Endothelial cell of umbilical vein (primary cell): Measurements from ENCODE around the gene R3HDML. TPM values are rescaled to one million over a fixed set of nuclear protein-coding genes. Genes with fewer than 3 reads are reported as not detected.

Source experiments
- BruUV-seq: library from RNA; stranded (reverse); fragments of 400-500 nt; replicated peaks from 2 replicates; lab custom pipeline; 2021; lab: Mats Ljungman, UMichigan
- CTCF ChIA-PET: fragments of 300-600, 350-600 bp; sonication (Branson Sonifier 250); formaldehyde crosslinking; loops from one replicate; lab custom pipeline; 2021; ENCODE audit warnings: antibody characterized with exemption, inconsistent platforms; lab: Charles Lee
- POLR2A ChIA-PET: fragments of 300-600, 350-600 bp; sonication (Branson Sonifier 250); formaldehyde crosslinking; loops from one replicate; lab custom pipeline; 2021; ENCODE audit warnings: antibody characterized with exemption, inconsistent platforms; lab: Charles Lee
- DNase-seq: peaks from one replicate; pipeline ENCODE4 v3.0.0-alpha.2; 2011; ENCODE audit warnings: low read depth, low spot score
- FAIRE-seq: peaks from 2 replicates; lab custom pipeline; 2011; peaks lifted over from hg19 to GRCh38; lab: Jason Lieb, UNC
- H2AFZ ChIP-seq: 2 replicates; pipeline ENCODE4 v1.6.0; 2012; ENCODE audit warnings: low read depth, low read length, control low read depth, inconsistent platforms
- H3K27ac ChIP-seq: 2 replicates; pipeline ENCODE4 v1.5.1; 2011; ENCODE audit warnings: low read depth, mild to moderate bottlenecking, control low read depth, low read length, moderate library complexity; ENCODE audit not compliant: insufficient read depth
- H3K27me3 ChIP-seq, 2 experiments: 2 replicates each; pipeline versions ENCODE4 v1.6.0 to v1.6.1; 2011; ENCODE audit warnings: low read length in 2 of 2, mixed read lengths in 1 of 2; ENCODE audit not compliant: control insufficient read depth in 2 of 2, insufficient read depth in 2 of 2
- H3K36me3 ChIP-seq, 2 experiments: 2 replicates in 1 of 2; 3 replicates in 1 of 2; pipeline ENCODE4 v1.5.1; 2011; ENCODE audit warnings: low read length in 2 of 2, mild to moderate bottlenecking in 1 of 2, moderate library complexity in 1 of 2; ENCODE audit not compliant: control insufficient read depth in 2 of 2, insufficient read depth in 2 of 2; ENCODE audit errors: extremely low read depth in 1 of 2
- H3K4me1 ChIP-seq: 3 replicates; pipeline ENCODE4 v1.5.1; 2011; ENCODE audit warnings: mild to moderate bottlenecking, low read length; ENCODE audit not compliant: control insufficient read depth, insufficient read depth; ENCODE audit errors: extremely low read depth
- H3K4me2 ChIP-seq: 2 replicates; pipeline ENCODE4 v1.6.1; 2011; ENCODE audit warnings: low read length, control low read depth, mixed read lengths; ENCODE audit not compliant: insufficient read depth
- H3K4me3 ChIP-seq, 3 experiments: fragments of 200-600 bp in 1 of 3; sonication (generic), shearing (Covaris generic) in 1 of 3; replicated peaks in 1 of 3; 2 replicates each; pipeline ENCODE4 v1.5.1; 2011 to 2016; ENCODE audit warnings: control low read depth in 3 of 3, low read length in 3 of 3, mild to moderate bottlenecking in 2 of 3, inconsistent platforms in 1 of 3, low read depth in 1 of 3, moderate library complexity in 1 of 3; ENCODE audit not compliant: insufficient read depth in 1 of 3
- H3K79me2 ChIP-seq: 2 replicates; pipeline ENCODE4 v1.6.0; 2012; ENCODE audit warnings: low read length, inconsistent platforms; ENCODE audit not compliant: control insufficient read depth, insufficient read depth
- H3K9ac ChIP-seq: replicated peaks from 2 replicates; pipeline ENCODE3; 2011; ENCODE audit warnings: low read length, control low read depth; ENCODE audit not compliant: insufficient read depth; ENCODE audit errors: extremely low read depth
- H3K9me1 ChIP-seq: replicated peaks from 3 replicates; pipeline ENCODE4 v1.6.0; 2011; ENCODE audit warnings: mild to moderate bottlenecking, low read length; ENCODE audit not compliant: control insufficient read depth, insufficient read depth; ENCODE audit errors: extremely low read depth
- H3K9me3 ChIP-seq: replicated peaks from 2 replicates; pipeline ENCODE4 v1.5.1; 2012; ENCODE audit warnings: low read length, inconsistent platforms; ENCODE audit not compliant: control insufficient read depth, insufficient read depth
- H4K20me1 ChIP-seq: replicated peaks from 2 replicates; pipeline ENCODE3; 2011; ENCODE audit warnings: mild to moderate bottlenecking, low read length; ENCODE audit not compliant: control insufficient read depth, insufficient read depth; ENCODE audit errors: extremely low read depth
- EZH2 ChIP-seq: IDR thresholded peaks from 2 replicates; pipeline ENCODE4 v1.6.1; 2012; ENCODE audit warnings: borderline replicate concordance, low read depth, mild to moderate bottlenecking, moderate library complexity, low read length, inconsistent platforms; ENCODE audit not compliant: severe bottlenecking
- FOS ChIP-seq: IDR thresholded peaks from 2 replicates; pipeline ENCODE4 v1.6.1; 2011; ENCODE audit warnings: mild to moderate bottlenecking, low read length, moderate library complexity, borderline replicate concordance; ENCODE audit not compliant: insufficient read depth
- GATA2 ChIP-seq: IDR thresholded peaks from 2 replicates; pipeline ENCODE4 v1.7.0; 2011; ENCODE audit warnings: low read depth, mild to moderate bottlenecking, moderate library complexity, mixed read lengths, low read length; ENCODE audit not compliant: insufficient read length, insufficient read depth
- JUN ChIP-seq: IDR thresholded peaks from 2 replicates; pipeline ENCODE4 v1.6.1; 2011; ENCODE audit warnings: borderline replicate concordance, low read depth; ENCODE audit not compliant: insufficient read length, insufficient read depth
- MYC ChIP-seq: IDR thresholded peaks from one replicate; pipeline ENCODE4 v1.6.1; 2011; ENCODE audit warnings: mild to moderate bottlenecking, low read depth, low read length
- POLR2A ChIP-seq: IDR thresholded peaks from 2 replicates; pipeline ENCODE4 v1.6.1; 2012; ENCODE audit warnings: low read depth, mild to moderate bottlenecking, control low read depth, low read length
- POLR2AphosphoS5 ChIP-seq: IDR thresholded peaks from 2 replicates; pipeline ENCODE4 v1.6.1; 2012; ENCODE audit warnings: low read depth, mild to moderate bottlenecking, control low read depth, low read length, moderate library complexity; ENCODE audit not compliant: insufficient read depth
- dilution Hi-C: fragments of 300-500 bp; cut with MboI; formaldehyde crosslinking; loops from one replicate; pipeline ENCODE4 v1.15.0; 2019; ENCODE audit warnings: low sequenced_read_pairs; ENCODE audit not compliant: extremely low pct_ligation_motif_present
- intact Hi-C: fragments of 100-400 bp; cut with micrococcal nuclease; formaldehyde crosslinking; loops from one replicate; pipeline ENCODE4 v1.10.0; 2022
- polyA plus RNA-seq, 4 experiments: library from polyadenylated mRNA; depleted of rRNA in 3 of 4; stranded (reverse) in 3 of 4; unstranded in 1 of 4; fragments of >200 nt; gene quantifications; 2 replicates each; pipeline versions ENCODE4 v1.2.1 to v1.2.3, GENCODE V29; 2011 to 2012; ENCODE audit warnings: missing spikeins in 1 of 4
- total RNA-seq: library from RNA; stranded (reverse); gene quantifications from 2 replicates; pipeline ENCODE4 v1.2.3, GENCODE V29; 2021
- TF ChIP-seq, protein P1 (sequence below), 2 donors: IDR thresholded peaks; 1 replicate in 1 of 2; 2 replicates in 1 of 2; pipeline ENCODE4 v1.5.1; 2011; ENCODE audit warnings: low read length in 2 of 2, mild to moderate bottlenecking in 2 of 2, moderate library complexity in 2 of 2, control low read depth in 1 of 2, inconsistent platforms in 1 of 2, low read depth in 1 of 2; ENCODE audit not compliant: insufficient read depth in 1 of 2; ENCODE audit errors: extremely low read depth in 1 of 2
- TF ChIP-seq, protein P2 (sequence below): IDR thresholded peaks from 2 replicates; pipeline ENCODE4 v1.6.1; 2011; ENCODE audit not compliant: insufficient read depth, insufficient read length

The R3HDML gene
- total and polyA plus RNA-seq, 2 donors (not counting 3 experiments of a cell fraction or from before 2014, with no cell fraction given): not detected

DNA sequence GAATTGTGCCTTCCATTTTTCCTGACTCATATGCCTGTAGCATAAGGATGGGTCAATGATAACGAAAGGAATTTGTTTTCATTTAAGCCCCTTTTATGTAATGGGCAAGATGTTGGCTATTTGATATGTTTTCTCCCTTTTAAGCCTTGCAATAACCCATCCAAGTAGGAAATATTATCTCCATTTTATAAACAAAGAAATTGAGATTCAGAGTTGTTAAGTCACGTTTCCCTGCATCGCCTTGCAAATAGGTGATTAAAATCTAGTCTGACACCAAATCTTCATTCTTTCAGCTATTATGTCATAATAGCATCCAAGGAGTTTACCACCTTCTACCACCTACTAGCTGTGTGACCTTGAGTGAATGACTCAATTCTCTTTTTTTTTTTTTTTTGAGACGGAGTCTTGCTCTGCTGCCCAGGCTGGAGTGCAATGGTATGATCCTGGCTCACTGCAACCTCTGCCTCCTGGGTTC is 25.7 kb downstream of the R3HDML start:
- FAIRE-seq (no peak), DNase-seq (no peak)
- no peaks in the 10 kb centered on the region for H3K9me3 ChIP-seq
- no peaks in the 10 kb centered on the region for H3K4me1 ChIP-seq
- no peak overlapping the region for H3K4me2 ChIP-seq
- no peak overlapping the region for H3K4me3 ChIP-seq
- intact Hi-C loops (no loop called here), dilution Hi-C loops (no loop called here)
- no peak overlapping the region for H2AFZ ChIP-seq
- ChIA-PET CTCF (no interaction called here), POLR2A (no interaction called here)
- H3K36me3 ChIP-seq: no peaks in the 10 kb centered on the region
- BruUV-seq: no TSS peak
- no peaks in the 10 kb centered on the region for H4K20me1 ChIP-seq
- no peak overlapping the region for H3K27ac ChIP-seq
- H3K79me2 ChIP-seq: no peaks in the 10 kb centered on the region
- H3K27me3 ChIP-seq: no peaks in the 10 kb centered on the region
- TF ChIP-seq EZH2 (no peak), MYC (no peak), POLR2AphosphoS5 (no peak), JUN (no peak), POLR2A (no peak), GATA2 (no peak), FOS (no peak)
- TF ChIP-seq, protein P1, sequence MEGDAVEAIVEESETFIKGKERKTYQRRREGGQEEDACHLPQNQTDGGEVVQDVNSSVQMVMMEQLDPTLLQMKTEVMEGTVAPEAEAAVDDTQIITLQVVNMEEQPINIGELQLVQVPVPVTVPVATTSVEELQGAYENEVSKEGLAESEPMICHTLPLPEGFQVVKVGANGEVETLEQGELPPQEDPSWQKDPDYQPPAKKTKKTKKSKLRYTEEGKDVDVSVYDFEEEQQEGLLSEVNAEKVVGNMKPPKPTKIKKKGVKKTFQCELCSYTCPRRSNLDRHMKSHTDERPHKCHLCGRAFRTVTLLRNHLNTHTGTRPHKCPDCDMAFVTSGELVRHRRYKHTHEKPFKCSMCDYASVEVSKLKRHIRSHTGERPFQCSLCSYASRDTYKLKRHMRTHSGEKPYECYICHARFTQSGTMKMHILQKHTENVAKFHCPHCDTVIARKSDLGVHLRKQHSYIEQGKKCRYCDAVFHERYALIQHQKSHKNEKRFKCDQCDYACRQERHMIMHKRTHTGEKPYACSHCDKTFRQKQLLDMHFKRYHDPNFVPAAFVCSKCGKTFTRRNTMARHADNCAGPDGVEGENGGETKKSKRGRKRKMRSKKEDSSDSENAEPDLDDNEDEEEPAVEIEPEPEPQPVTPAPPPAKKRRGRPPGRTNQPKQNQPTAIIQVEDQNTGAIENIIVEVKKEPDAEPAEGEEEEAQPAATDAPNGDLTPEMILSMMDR (IDR thresholded peaks at IDR 0.05; ENCODE audit: extremely low read depth in 1 of 2, insufficient read depth in 1 of 2, low read depth in 1 of 2, low read length in 2 of 2): no peak
- TF ChIP-seq, protein P2, sequence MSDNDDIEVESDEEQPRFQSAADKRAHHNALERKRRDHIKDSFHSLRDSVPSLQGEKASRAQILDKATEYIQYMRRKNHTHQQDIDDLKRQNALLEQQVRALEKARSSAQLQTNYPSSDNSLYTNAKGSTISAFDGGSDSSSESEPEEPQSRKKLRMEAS: no peak
- H3K9ac ChIP-seq: no peak overlapping the region
- no peaks in the 10 kb centered on the region for H3K9me1 ChIP-seq
